ENCODE data around the gene IDE.

Gene IDE

GRCh38 chr10:92567952-92568600 lies 5.8 kb downstream of the IDE start:
- no peak for DNase-seq (ENCODE audit: low read depth)

GRCh38 chr10:92562424-92562823 lies 11.5 kb downstream of the IDE start:
- DNase-seq (ENCODE audit: low read depth), result no peak

DNA sequence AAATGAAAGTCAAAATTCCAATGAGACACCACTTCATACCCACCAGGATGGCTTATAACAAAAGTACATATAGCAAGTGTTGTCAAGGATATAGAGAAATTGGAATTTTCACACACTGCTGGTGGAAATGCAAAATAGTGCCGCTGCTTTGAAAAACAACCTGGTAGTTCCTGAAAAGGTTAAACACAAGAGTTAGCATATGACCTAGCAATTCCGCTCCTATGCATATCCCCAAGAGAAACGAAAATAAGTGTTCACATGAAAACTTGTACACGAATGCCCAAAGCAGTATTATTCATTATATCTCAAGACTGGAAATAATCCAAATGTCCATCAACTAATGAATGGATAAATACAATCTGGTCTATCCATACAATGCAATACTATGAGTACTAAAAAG lies 14.8 kb downstream of the IDE start:
- no peak for DNase-seq (ENCODE audit: low read depth)

GRCh38 chr10:92553959-92554358 lies 19.9 kb downstream of the IDE start:
- DNase-seq (ENCODE audit: low read depth), result no peak

GRCh38 chr10:92552310-92552709 lies 21.6 kb downstream of the IDE start:
- DNase-seq (ENCODE audit: low read depth), result no peak

DNA sequence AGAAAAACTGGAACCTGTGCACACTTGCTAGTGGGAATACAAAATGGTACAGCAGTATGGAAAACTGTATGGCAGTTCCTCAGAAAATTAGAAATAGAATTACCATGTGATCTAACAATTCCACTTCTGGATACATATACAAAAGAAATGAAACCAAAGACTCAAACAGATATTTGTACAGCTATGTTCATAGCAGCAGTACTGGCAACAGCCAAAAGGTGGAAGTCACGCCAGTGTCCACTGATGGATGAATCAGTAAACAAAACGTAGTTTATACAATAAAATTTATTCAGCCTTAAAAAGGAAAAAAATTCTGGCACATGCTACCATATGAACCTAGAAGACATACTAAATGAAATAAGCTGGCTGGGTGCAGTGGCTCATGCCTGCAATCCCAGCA lies 23.0 kb downstream of the IDE start:
- no peak for DNase-seq (ENCODE audit: low read depth)

- no peak for DNase-seq (ENCODE audit: low read depth)
Measured at GRCh38 chr10:92547676-92548075, 26.2 kb downstream of the IDE start.

GRCh38 chr10:92545556-92545955 lies 28.3 kb downstream of the IDE start:
- no peak for DNase-seq (ENCODE audit: low read depth)

DNA sequence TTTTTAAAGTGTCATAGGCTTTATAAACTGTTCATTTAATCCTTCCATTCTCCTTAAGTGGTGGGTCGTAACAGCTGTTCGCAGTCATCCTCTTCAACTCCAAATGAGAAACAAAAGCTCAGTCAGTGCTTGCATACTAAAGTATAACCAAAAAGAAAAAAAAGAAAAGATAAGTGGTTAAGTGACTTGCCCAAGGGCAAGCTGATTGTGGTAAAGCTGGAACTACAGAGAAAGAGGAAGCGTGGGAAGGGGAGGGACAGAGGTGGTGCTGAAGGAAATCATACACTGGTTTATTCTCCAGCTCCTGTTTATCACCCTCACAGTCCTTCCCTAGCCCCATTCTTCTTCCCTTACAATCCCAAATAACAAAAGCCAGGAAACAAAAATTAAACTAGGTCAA lies 29.6 kb downstream of the IDE start:
- no peak for DNase-seq (ENCODE audit: low read depth)

- DNase-seq (ENCODE audit: low read depth), result no peak
Measured at GRCh38 chr10:92542458-92542857, 31.4 kb downstream of the IDE start.

DNA sequence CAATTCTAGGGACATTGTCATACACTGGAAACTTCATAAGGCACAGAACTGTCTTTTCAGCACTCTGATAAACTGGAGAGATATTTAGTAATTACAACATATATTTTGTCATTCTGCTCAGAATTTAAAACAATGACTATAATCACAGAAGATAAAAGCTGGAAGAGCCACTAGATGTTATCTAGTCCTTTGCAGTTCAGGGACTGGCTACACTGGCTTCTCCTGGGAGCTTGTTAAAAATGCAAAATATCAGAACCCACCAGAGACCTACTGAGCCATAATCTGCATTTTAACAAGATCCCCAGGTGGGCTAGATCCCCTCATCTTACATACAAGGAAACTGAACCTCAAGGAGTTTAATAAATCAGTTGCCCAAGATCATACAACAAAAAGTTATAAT lies 32.3 kb downstream of the IDE start:
- DNase-seq (ENCODE audit: low read depth), result no peak

- DNase-seq (ENCODE audit: low read depth), result no peak
Measured at GRCh38 chr10:92538231-92538958, 35.5 kb downstream of the IDE start.

DNA sequence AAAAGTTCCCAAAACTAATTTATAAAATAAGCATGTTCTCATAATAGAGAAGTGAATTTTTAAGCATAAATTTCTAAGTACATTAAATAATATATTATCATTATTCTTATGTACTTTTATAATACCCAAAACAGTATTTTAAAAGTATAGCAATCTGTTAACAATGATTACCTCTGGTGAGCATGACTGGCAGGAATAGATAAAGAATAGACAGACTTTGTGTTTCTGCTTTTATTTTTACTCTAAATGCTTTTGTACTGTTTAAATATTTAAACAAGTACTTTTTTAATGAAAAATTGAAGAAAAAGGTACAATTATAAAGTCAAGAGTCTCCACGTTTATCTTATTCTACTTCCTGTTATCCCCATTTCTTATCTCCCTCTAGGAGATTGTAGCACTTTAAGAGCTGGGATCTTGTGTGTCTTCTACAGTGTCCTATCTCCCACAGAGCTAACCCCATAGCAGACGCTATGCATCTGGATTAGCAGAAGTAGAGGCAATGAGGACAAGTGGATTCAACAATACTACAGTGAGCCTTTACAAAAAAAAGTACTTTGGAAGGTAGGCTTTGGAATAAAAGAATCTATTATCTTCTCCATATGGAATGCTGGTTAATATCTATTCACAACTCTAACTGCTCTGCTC lies 42.9 kb downstream of the IDE start:
- no peak for DNase-seq (ENCODE audit: low read depth)

DNA sequence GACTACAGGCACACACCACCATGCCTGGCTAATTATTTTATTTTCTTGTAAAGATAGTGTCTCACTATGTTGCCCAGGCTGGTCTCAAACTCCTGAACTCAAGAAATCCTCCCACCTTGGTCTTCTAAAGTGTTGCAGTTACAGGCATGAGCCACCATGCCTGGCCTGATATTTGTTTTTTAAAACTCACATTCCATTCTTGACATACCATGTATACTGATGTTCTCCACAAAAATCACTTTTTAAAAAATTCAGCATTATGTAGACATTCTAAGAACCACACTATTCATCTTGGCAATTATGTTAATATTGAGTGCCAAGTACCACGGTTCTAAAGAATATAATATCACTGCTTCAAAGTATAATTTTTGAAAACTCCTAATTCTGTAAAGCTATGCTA lies 43.5 kb downstream of the IDE start:
- no peak for DNase-seq (ENCODE audit: low read depth)

DNA sequence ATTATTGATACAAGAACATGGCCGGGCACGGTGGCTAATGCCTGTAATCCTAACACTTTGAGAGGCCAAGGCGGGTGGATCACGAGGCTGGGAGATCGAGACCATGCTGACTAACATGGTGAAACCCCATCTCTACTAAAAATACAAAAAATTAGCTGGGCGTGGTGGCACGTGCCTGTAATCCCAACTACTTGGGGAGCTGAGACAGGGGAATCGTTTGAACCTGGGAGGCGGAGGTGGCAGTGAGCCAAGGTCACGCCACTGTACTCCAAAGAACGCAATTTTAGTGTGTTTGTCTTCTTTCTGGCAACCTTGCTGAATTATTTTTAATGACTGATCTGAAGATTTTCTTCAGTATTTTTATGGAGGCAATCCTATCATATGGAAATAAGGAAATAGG lies 46.2 kb downstream of the IDE start:
- DNase-seq (ENCODE audit: low read depth), result no peak

DNA sequence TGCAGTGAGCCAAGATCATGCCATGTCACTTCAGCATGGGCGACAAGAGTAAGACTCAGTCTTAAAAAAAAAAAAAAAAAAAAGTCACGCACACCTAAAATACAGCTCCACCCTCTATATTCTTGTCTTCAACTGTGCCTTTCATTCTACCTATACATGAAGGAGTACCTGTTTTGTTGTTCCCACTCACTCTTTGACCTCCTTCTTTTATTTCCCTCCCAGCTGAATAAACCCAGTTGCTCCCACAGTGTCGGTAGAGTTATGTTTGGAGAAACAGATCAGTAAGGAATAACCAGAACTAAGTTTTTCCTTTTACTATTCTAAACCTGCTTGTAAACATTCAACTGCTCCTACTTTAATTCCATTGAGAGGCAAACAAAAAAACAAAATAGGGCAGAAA lies 50.3 kb downstream of the IDE start:
- DNase-seq (ENCODE audit: low read depth), result no peak

GRCh38 chr10:92517034-92517655 lies 56.7 kb downstream of the IDE start:
- DNase-seq (ENCODE audit: low read depth), result peak; percentile 48

GRCh38 chr10:92508866-92509265 lies 65.0 kb downstream of the IDE start:
- DNase-seq (ENCODE audit: low read depth), result no peak

- no peak for DNase-seq (ENCODE audit: low read depth)
Measured at GRCh38 chr10:92506336-92506735, 67.6 kb downstream of the IDE start.

GRCh38 chr10:92505044-92505443 lies 68.8 kb downstream of the IDE start:
- no peak for DNase-seq (ENCODE audit: low read depth)

DNA sequence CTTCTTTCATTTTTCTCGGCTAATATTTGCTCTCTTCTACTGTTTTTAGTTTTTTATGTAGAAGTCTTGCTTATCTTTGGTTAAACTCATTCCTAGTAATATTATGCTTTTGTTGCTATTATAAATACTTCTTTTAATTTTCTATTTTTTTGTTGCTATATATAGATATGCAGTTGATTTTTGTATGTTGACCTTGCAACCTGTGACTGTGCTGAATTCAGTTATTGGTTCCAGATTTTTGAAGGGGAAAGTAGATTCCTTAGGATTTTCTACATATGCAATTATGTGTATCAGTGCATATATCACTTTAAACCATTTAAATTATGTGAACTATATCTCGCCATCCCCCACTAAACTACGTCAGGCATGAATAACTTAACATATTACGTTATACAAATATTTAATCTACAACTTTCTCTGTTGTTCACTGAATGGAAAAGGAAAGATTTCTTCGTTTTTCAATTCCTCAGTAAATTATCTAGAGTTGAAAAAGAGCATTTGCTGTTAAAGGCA lies 71.5 kb downstream of the IDE start:
- no peak for DNase-seq (ENCODE audit: low read depth)

- no peak for DNase-seq (ENCODE audit: low read depth)
Measured at GRCh38 chr10:92493362-92493761, 80.5 kb downstream of the IDE start.

- no peak for DNase-seq (ENCODE audit: low read depth)
Measured at GRCh38 chr10:92492748-92493240, 81.1 kb downstream of the IDE start.

Measured in stimulated activated CD8-positive, alpha-beta memory T cell treated with anti-CD3 and anti-CD28 coated beads, Interleukin-4, amount 100 ng/mL, for 24 hours (primary cell).